ENCODE measurements around the gene C21orf91.
"Not testable (repeated sequence)": the region's sequence is repeated elsewhere in the genome, so short reads cannot be mapped to it uniquely, and the experiment has no call there.

C21orf91 gene

DNA sequence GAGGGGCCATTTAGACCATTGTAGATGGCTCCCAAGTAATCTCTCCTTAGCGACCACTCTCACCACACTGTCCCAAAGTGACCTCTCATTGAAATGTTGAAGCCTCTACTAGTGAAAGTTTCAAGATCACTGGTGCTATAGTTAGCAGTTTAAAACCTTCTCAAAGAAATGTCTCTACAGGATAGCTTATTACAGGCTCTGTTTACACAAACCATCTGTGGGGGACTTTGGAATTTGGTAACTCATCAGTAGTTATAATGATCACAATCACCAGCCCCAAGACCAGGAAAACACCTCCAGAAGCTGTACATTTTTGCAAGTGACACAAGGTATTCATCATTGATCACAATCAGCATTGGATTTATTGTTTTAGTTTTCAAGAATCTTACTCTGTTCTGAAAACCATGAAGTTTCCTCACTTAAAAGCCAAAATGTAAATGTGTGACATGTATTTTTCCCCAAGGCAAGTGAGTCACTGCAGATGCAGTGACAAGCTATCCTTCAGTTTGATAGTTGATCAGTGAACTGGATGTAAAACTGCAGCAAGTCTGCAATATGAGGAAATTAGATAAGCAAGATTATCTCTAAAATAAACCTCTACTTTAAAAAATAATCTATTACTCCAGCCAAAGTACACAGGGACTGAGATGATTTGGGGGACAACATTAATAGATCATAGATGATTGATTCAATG, 41.9 kb downstream of the C21orf91 start:
- peak; percentile 2 for DNase-seq (ENCODE audit: low read depth)

- DNase-seq (ENCODE audit: low read depth): no peak
Observed at GRCh38 chr21:17775431-17776126, 43.6 kb downstream of the C21orf91 start.

DNA sequence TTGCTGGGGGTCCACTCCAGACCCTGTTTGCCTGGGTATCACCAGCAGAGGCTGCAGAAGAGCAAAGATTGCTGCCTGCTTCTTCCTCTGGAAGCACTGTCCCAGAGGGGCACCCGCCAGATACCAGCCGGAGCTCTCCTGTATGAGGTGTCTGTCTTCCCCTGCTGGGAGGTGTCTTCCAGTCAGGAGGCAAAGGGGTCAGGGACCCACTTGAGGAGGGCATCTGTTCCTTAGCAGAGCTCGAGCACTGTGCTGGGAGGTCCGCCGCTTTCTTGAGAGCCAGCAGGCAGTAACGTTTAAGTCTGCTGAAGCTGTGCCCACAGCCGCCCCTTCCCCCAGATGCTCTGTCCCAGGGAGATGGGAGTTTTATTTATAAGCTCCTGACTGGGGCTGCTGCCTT, 44.1 kb downstream of the C21orf91 start:
- not testable (repeated sequence) for DNase-seq (ENCODE audit: low read depth)

DNA sequence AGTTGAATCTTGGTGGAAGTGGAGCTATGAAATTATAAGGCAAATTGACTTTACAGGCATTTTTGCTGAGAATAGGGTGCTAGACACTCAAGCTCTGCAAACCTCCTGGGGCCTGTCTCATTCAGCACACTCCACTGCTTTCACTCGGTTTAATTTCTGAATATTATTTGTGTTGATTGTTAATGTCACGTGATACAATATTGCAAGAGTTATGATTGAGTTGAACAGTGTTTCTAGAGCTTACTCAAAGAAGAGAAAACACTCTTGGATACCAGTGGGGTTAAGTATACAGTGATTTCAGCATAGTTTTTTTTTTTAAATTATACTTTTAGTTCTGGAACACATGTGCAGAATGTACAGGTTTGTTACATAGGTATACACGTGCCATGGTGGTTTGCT, 49.7 kb downstream of the C21orf91 start:
- DNase-seq (ENCODE audit: low read depth): no peak

GRCh38 chr21:17768840-17769446, 50.2 kb downstream of the C21orf91 start:
- no peak for DNase-seq (ENCODE audit: low read depth)

DNA sequence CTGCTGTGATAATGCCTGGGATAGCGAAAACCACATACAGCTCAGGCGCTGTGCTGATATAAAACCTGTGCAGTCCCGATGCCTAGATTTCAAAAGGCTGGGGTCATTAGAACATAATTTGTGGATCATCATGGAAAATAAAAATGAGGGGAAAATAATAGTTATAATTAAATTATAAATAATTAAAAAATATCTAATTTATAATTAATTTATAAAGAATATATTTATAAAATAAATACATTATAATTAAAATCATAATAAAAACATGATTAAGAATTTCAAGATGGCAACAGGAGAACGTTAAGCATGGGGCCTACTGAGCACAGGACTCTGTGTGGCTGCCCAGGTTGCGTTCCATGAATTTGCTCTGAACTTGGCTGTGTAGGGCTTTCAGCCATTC, 53.9 kb downstream of the C21orf91 start:
- DNase-seq (ENCODE audit: low read depth): no peak

DNA sequence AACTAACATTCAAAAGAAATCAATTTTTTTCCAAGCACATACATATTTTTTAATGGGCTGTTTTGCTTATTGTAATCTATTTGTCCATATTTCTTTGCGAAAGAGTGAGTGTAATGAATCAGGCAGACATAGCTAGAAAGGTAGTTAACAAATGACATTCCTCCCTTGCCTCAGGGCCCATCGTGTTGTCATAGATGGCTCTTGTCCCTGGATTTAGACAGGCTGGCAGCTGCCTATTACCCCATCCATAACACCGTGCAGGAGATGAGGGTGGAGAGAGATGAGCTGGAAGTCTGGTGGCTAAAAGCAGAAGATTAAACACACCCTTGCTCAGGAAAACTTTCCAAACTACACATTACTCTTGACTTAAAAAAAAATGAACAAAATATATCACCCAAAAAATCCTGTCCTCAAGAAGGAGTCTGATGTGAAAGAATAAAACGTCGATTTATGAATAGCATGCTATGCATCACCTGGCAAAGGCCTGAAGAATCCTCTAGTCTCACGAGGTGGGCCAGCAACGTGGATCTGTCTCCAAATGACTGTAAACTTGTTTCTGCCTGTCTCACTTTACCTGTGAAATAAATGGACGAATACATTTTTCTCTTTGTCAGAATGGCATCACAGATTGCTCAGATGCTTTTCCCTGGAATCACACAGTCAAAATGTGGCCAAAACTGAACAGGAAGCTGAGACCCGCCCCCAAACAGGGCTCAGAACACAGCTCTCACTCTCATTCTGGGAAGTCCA, 55.7 kb downstream of the C21orf91 start:
- DNase-seq (ENCODE audit: low read depth): no peak

DNA sequence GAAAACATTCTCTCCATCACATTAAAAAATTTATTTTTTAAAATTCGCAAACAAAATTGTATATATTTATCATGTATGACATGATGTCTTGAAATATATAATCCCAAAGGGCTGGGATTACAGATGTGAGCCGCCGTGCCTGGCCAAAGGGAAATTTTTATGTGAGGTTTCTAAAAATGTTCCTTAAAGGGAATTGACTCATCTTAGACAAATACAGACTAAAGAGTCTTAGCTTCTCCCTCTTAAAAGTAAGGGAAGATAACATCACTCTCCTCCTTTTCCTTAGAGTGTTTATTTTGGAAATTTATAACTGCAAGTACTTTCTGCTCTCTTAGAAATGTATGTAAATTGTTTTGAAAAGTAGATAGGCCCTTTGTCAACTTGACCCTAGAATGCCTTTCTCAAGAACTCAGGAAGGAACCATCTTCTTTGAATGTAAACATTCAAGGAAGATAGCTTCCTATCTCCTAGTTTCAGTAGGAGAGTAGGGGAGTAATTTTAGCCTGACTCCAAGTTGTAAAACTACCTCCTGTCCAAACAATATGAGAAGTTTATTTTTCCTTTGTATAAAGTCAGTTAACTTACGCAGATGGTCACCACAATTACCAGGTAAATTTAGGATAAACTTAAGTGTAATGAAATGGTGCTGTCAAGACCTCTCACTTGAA, 59.5 kb downstream of the C21orf91 start:
- DNase-seq (ENCODE audit: low read depth): no peak

DNA sequence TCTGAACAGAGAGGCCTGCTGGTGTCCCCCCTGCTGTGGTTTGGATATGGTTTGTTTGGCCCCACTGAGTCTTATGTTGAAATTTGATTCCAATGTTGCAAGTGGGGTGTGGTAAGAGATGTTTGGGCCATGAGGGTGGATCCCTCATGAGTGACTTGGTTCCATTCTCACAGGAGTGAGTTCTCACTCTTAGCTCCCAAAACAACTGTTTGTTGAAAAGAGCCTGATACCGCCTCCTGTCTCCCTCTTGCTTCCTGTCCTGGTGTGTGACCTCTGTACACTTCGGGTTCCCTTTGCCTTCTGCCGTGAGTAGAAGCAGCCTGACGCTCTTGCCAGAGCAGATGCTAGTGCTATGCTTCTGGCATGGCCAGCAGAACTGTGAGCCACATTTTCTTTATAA, 60.5 kb downstream of the C21orf91 start:
- no peak for DNase-seq (ENCODE audit: low read depth)

DNA sequence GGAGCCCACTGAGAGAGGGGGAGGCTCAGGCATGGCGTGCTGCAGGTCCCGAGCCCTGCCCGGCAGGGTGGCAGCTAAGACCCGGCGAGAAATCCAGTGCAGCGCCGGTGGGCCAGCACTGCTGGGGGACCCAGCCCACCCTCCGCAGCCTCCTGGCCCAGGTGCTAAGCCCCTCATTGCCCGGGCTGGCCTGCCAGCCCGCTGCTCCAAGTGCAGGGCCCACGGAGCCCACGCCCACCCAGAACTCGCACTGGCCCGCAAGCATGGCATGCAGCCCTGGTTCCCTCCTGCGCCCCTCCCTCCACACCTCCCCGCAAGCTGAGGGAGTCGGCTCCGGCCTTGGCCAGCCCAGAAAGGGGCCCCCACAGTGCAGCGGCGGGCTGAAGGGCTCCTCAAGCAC, 61.5 kb downstream of the C21orf91 start:
- no peak for DNase-seq (ENCODE audit: low read depth)

DNA sequence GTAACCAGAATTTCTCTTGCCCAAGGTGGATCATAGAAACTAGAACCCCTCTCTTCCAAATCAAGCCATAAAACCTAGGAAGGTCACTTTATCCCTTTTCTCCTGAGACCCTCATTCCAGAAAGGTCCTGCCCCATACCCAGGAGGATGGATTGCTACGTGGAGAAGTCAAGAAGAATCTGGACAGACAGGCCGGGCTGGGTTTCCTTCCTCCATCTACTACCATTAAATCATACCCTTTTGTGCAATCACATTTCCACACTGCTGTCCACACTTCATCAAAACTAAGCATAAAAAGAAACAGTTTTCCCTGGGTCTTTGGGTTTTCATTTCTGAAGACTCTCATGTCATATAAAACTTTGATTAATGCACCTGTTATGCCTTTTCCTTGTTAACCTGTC, 65.4 kb downstream of the C21orf91 start:
- no peak for DNase-seq (ENCODE audit: low read depth)

GRCh38 chr21:17752171-17752570, 67.0 kb downstream of the C21orf91 start:
- DNase-seq (ENCODE audit: low read depth): no peak

- DNase-seq (ENCODE audit: low read depth): no peak
Observed at GRCh38 chr21:17746920-17747319, 72.2 kb downstream of the C21orf91 start.

DNA sequence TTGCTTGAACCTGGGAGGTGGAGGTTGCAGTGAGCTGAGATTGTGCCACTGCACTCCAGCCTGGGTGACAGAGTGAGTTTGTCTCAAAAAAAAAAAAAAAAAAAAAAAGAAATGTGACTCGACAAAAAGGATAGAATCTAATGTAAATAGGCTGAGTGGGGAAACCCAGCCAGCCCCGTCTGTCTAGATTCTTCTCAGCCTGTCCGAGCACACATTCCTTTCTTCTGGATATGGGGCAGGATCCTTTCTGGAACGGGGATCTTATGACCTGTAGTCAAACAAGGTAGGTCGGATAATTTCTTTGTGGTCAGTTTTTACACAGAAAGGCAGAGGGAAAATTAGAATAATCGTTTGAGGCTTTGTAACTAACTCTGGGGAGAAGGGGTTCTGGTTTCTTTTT, 74.1 kb downstream of the C21orf91 start:
- no peak for DNase-seq (ENCODE audit: low read depth)

DNA sequence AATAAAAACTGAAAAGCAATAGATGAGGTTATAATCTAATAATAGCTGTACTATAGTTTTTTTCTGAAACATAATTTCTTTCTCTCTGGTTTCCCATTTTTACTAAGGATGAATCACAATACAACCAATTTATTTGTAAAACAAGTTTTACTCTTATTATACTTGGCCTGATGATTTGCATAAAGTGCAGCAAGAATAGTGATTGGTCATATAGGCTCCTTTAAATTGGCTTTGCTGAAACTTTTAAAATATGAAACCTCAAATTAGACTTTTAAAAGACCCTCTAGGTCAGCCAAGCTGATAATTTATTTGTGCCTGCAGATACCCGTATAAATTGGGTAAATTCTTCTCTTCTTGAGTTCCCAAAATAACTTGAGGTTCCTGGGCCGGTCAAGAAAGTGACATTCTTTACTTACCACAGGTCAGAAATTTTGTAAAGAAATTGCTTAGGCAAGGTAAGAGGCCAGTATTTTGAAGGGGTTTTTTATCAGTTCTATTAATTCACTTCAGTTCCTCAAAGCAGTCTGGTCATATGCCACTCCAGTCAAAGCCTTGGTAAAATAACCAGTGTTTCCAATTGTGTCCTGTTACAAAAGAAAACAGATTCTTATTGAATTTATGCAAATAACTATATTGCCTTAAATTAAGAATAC, 76.1 kb downstream of the C21orf91 start:
- DNase-seq (ENCODE audit: low read depth): no peak

DNA sequence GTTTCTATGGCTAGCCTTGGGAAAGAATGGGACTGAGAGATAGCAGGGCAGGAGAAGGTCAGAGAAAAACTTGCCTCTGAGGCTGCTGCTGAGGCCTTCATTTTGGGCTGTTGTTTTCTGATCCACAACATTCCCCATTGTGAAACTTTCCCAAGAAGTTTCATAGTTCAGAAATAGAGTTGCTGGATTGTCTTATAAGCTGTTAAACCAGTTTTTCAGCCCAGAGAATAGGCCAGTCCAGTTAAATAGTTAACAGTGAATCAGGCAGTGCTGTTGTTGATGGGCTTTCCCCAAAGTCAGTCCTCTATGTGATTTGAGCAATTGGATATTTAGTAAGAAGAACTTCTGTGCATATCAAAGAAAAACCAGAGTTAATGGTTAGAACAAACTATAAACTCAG, 77.0 kb downstream of the C21orf91 start:
- no peak for DNase-seq (ENCODE audit: low read depth)
